Ovary (tissue), 3 donors: Measurements from ENCODE around the gene CCNG1.

Source experiments
- EP300 ChIP-seq: sonication (generic); formaldehyde crosslinking; IDR thresholded peaks from one replicate; pipeline ENCODE4 v1.6.1; 2017; ENCODE audit warnings: antibody characterized with exemption
- POLR2A ChIP-seq: fragments of 450-650 bp; IDR thresholded peaks from one replicate; pipeline ENCODE4 v1.6.1; 2017; ENCODE audit warnings: antibody characterized with exemption, mild to moderate bottlenecking, moderate library complexity
- TF ChIP-seq, protein P1 (sequence below), 3 donors: fragments of 450-650 bp in 2 of 3; fragments of 200-600 bp in 1 of 3; IDR thresholded peaks; one replicate each; pipeline versions ENCODE4 v1.5.1 to v1.8.0; 2016 to 2022; ENCODE audit warnings: antibody characterized with exemption in 3 of 3, mild to moderate bottlenecking in 1 of 3
- donor health status: DM: no; HTN: no; CAD: no.

DNA sequence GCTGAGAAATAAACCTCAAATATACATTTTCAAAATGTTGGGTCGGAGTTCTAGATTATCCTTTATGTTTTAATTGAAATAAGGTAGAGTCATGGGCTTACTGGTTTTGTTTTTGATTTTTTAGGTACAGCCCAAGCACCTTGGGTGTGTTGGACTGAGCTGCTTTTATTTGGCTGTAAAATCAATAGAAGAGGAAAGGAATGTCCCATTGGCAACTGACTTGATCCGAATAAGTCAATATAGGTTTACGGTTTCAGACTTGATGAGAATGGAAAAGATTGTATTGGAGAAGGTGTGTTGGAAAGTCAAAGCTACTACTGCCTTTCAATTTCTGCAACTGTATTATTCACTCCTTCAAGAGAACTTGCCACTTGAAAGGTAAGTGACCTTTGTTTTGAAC is 3.6 kb downstream of the CCNG1 start:
- TF ChIP-seq, protein P1, sequence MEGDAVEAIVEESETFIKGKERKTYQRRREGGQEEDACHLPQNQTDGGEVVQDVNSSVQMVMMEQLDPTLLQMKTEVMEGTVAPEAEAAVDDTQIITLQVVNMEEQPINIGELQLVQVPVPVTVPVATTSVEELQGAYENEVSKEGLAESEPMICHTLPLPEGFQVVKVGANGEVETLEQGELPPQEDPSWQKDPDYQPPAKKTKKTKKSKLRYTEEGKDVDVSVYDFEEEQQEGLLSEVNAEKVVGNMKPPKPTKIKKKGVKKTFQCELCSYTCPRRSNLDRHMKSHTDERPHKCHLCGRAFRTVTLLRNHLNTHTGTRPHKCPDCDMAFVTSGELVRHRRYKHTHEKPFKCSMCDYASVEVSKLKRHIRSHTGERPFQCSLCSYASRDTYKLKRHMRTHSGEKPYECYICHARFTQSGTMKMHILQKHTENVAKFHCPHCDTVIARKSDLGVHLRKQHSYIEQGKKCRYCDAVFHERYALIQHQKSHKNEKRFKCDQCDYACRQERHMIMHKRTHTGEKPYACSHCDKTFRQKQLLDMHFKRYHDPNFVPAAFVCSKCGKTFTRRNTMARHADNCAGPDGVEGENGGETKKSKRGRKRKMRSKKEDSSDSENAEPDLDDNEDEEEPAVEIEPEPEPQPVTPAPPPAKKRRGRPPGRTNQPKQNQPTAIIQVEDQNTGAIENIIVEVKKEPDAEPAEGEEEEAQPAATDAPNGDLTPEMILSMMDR (IDR thresholded peaks at IDR 0.05): no peak
- TF ChIP-seq EP300 (no peak), POLR2A (no peak)
